RWPE2 (cell line): ENCODE measurements around the gene SLC6A18.

Experiments used
- ATAC-seq: fragments of 200-7000 bp; cut with Tn5 transposase; 3 replicates; pipeline ENCODE4 v1.9.1; 2021; ENCODE audit warnings: low read depth
- DNase-seq: peaks from one replicate; pipeline ENCODE4 v3.0.0-alpha.2; 2020; ENCODE audit warnings: low spot score
- H3K27ac ChIP-seq: fragments of 450-650 bp; 2 replicates; pipeline ENCODE4 v1.5.1; 2017; ENCODE audit warnings: mild to moderate bottlenecking; ENCODE audit not compliant: poor library complexity, severe bottlenecking
- H3K27me3 ChIP-seq: fragments of 250-450 bp; sonication (Bioruptor Pico); 2 replicates; pipeline ENCODE4 v1.5.1; 2021; ENCODE audit warnings: mild to moderate bottlenecking, moderate library complexity; ENCODE audit not compliant: insufficient read depth, poor library complexity, severe bottlenecking
- H3K36me3 ChIP-seq: fragments of 250-450 bp; sonication (Bioruptor Pico); 2 replicates; pipeline ENCODE4 v1.5.1; 2020; ENCODE audit warnings: low read depth, mild to moderate bottlenecking, moderate library complexity
- H3K4me1 ChIP-seq: fragments of 250-450 bp; sonication (Bioruptor Pico); 2 replicates; pipeline ENCODE4 v1.5.1; 2021; ENCODE audit warnings: mild to moderate bottlenecking, moderate library complexity; ENCODE audit not compliant: insufficient read depth, poor library complexity, severe bottlenecking
- H3K4me3 ChIP-seq: fragments of 250-450 bp; sonication (Bioruptor Pico); 2 replicates; pipeline ENCODE4 v1.5.1; 2021; ENCODE audit warnings: mild to moderate bottlenecking, moderate library complexity; ENCODE audit not compliant: severe bottlenecking
- H3K9me3 ChIP-seq: fragments of 250-450 bp; sonication (Bioruptor Pico); 2 replicates; pipeline ENCODE4 v1.5.1; 2021; ENCODE audit warnings: mild to moderate bottlenecking, moderate library complexity; ENCODE audit not compliant: severe bottlenecking
- TF ChIP-seq, protein P1 (sequence below): fragments of 450-650 bp; IDR thresholded peaks from one replicate; pipeline ENCODE4 v1.5.1; 2017; ENCODE audit warnings: mild to moderate bottlenecking, moderate library complexity; ENCODE audit not compliant: poor library complexity, severe bottlenecking

The SLC6A18 gene

DNA sequence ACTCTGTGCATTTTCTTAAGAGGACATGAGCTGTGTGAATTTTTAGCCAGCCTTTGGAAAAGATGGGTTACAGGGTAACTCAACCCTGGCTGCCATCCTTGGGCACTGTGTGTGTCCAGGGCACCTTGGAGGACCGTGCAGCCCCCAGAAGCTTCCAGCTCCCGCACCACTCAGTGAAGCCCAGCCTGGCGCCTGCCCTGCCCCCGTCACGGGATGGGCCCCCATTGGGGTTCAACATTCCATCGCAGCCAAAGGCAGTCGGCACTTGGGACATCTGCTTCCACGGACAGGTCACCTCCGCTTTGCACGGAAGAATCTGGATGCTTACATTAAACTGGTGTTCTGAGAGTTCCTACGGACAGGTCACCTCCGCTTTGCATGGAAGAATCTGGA, 1.9 kb upstream of the SLC6A18 start:
- Histone ChIP-seq H3K4me3 (no peak overlapping the region), H3K4me1 (peaks cover 7% of the 10 kb centered on the region), H3K36me3 (no peaks in the 10 kb centered on the region), H3K27ac (no peak overlapping the region), H3K9me3 (no peaks in the 10 kb centered on the region), H3K27me3 (peaks cover 35% of the 10 kb centered on the region)
- ATAC-seq, result no peak
- DNase-seq, result no peak
- TF ChIP-seq, protein P1, sequence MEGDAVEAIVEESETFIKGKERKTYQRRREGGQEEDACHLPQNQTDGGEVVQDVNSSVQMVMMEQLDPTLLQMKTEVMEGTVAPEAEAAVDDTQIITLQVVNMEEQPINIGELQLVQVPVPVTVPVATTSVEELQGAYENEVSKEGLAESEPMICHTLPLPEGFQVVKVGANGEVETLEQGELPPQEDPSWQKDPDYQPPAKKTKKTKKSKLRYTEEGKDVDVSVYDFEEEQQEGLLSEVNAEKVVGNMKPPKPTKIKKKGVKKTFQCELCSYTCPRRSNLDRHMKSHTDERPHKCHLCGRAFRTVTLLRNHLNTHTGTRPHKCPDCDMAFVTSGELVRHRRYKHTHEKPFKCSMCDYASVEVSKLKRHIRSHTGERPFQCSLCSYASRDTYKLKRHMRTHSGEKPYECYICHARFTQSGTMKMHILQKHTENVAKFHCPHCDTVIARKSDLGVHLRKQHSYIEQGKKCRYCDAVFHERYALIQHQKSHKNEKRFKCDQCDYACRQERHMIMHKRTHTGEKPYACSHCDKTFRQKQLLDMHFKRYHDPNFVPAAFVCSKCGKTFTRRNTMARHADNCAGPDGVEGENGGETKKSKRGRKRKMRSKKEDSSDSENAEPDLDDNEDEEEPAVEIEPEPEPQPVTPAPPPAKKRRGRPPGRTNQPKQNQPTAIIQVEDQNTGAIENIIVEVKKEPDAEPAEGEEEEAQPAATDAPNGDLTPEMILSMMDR, result no peak

DNA sequence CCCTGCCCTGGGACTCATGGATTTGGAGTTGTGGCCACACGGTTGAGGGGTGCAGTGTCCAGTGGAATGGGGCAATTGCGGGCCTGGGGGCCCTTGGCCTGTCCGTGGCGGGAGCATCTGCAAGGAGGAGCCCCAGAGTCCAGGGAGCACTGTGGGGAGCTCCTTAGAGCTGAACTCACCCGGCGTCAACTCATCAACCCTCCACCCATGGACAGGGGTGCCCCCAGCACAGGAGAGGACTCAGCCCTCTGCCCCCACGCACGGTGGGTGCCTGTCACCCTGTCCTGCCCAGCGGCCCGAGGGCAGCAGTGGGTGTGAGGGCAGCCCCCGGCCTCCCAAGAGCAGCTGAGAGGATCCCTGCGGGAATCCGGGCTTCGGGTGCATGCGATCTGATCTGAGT, 550 bp upstream of the SLC6A18 start:
- no peak overlapping the region for H3K27ac ChIP-seq
- DNase-seq (no peak), ATAC-seq (no peak)
- H3K9me3 ChIP-seq, result no peaks in the 10 kb centered on the region
- peaks cover 46% of the 10 kb centered on the region for H3K27me3 ChIP-seq
- peaks cover 7% of the 10 kb centered on the region for H3K4me1 ChIP-seq
- TF ChIP-seq, protein P1, result no peak
- H3K36me3 ChIP-seq, result no peaks in the 10 kb centered on the region
- H3K4me3 ChIP-seq, result no peak overlapping the region

DNA sequence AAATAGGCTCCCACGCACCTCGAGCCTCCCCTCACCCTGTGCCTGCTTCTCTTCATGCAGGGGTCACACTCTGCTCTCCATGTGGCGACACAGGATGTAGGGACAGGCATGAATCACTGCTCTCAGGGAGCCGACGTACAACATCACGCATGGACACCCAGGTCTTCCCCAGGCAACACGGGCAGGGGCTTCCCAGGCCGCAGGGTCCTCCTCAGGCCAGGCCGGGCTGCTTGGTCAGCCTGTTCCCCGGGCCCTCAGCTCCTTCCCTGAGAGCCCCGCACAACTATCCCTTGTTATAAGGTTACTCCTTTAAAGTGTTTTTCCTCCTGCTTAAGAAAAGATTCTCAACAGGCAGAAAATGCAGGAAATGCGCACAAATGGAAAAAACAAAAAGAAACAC, 1.1 kb downstream of the SLC6A18 start:
- TF ChIP-seq, protein P1, result no peak
- ATAC-seq, result no peak
- Histone ChIP-seq H3K27me3 (peaks cover 46% of the 10 kb centered on the region), H3K4me1 (peaks cover 7% of the 10 kb centered on the region), H3K27ac (no peak overlapping the region), H3K4me3 (no peak overlapping the region), H3K36me3 (no peaks in the 10 kb centered on the region), H3K9me3 (no peaks in the 10 kb centered on the region)
- DNase-seq, result no peak

DNA sequence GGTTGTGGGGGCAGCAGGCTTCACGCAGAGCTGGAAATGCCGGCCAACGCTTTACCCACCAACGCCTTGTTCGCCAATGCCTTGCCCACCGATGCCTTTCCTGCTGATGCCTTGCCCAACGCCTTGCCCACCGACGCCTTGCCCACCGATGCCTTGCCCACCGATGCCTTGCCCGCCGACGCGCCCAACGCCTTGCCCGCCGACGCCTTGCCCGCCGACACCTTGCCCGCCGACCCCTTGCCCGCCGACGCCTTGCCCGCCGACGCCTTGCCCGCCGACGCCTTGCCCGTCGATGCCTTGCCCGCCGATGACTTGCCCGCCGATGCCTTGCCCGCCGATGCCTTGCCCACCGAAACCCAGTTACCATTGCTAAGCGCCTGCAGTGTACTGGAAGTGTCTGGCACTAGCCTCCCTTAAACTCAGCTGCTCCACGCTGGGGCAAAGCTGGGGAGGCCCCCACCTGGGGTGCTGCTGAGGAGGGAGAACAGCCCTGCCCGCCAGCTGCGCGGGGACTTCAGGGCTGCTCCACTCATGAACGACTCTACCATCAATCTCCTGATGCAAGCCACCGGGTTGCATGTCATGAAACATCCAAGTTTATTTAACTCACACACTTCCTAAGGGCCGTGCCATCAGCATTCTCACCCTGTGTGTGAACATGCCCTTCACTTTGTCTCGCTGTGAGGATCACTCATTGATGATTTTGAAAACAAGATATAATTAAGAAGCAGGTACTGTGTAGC, 1.8 kb downstream of the SLC6A18 start:
- DNase-seq, result no peak
- Histone ChIP-seq H3K36me3 (no peaks in the 10 kb centered on the region), H3K27me3 (peaks cover 46% of the 10 kb centered on the region), H3K27ac (no peak overlapping the region), H3K4me3 (no peak overlapping the region), H3K4me1 (peaks cover 7% of the 10 kb centered on the region), H3K9me3 (no peaks in the 10 kb centered on the region)
- TF ChIP-seq, protein P1, result no peak
- no peak for ATAC-seq

DNA sequence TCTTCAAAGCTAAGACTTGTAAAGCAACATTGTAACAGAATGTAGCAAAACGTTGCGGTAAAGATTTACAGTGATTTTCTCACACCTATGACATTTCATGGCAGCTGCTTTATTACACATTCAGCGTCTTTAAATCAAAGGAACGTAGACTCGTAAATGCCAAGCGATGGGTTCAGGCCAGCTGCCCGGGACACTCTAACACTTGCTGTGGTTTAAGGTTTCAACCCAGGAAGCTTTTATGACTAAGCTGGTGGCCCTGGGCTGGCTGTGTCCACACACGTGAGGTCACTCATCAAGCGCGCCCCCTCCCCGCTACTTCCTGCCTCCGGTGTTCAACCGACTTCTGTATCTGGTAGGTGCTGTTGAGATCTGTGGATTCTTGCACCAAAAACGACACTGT, 2.5 kb downstream of the SLC6A18 start:
- H3K4me3 ChIP-seq, result no peak overlapping the region
- ATAC-seq (peak; percentile 66), DNase-seq (no peak)
- H3K27me3 ChIP-seq, result peaks cover 46% of the 10 kb centered on the region
- H3K9me3 ChIP-seq, result no peaks in the 10 kb centered on the region
- H3K4me1 ChIP-seq, result peaks cover 7% of the 10 kb centered on the region
- no peaks in the 10 kb centered on the region for H3K36me3 ChIP-seq
- H3K27ac ChIP-seq, result no peak overlapping the region
- TF ChIP-seq, protein P1, result no peak
